Skeletal muscle tissue (tissue), 4 donors: ENCODE results near the gene RWDD2A. TPM values are rescaled to one million over a fixed set of nuclear protein-coding genes. Genes with fewer than 3 reads are reported as not detected.
"Not testable (repeated sequence)": the region's sequence is repeated elsewhere in the genome, so short reads cannot be mapped to it uniquely, and the experiment has no call there.

Experiments
- H3K27ac ChIP-seq: one replicate; pipeline ENCODE4 v1.7.0; 2013; ENCODE audit warnings: mild to moderate bottlenecking, low read depth, low read length, inconsistent platforms
- H3K27me3 ChIP-seq, 3 donors: one replicate each; pipeline ENCODE4 v1.7.0; 2013; ENCODE audit warnings: low read length in 3 of 3; ENCODE audit not compliant: control insufficient read depth in 3 of 3, insufficient read depth in 3 of 3
- H3K36me3 ChIP-seq, 3 donors: one replicate each; pipeline ENCODE4 v1.7.0; 2013; ENCODE audit warnings: low read length in 3 of 3; ENCODE audit not compliant: control insufficient read depth in 3 of 3, insufficient read depth in 3 of 3
- H3K4me1 ChIP-seq, 3 donors: one replicate each; pipeline ENCODE4 v1.7.0; 2013; ENCODE audit warnings: low read length in 3 of 3, mild to moderate bottlenecking in 3 of 3; ENCODE audit not compliant: control insufficient read depth in 3 of 3, insufficient read depth in 3 of 3
- H3K4me3 ChIP-seq, 3 donors: one replicate each; pipeline ENCODE4 v1.7.0; 2013; ENCODE audit warnings: low read length in 3 of 3
- H3K9ac ChIP-seq, 3 donors: one replicate each; pipeline ENCODE4 v1.7.0; 2013; ENCODE audit warnings: low read length in 3 of 3, mild to moderate bottlenecking in 3 of 3, moderate library complexity in 2 of 3, low read depth in 1 of 3
- H3K9me3 ChIP-seq, 3 donors: one replicate each; pipeline ENCODE4 v1.7.0; 2013; ENCODE audit warnings: low read length in 3 of 3; ENCODE audit not compliant: control insufficient read depth in 3 of 3
- total RNA-seq: library from RNA; depleted of rRNA; stranded (reverse); fragments of >200 nt; gene quantifications from one replicate; pipeline ENCODE4 v1.2.3, GENCODE V29; 2014
- donor health status: Osteomylitis.

RWDD2A gene
- total RNA-seq, 1 donor from 2014 or later = 2.6 TPM

DNA sequence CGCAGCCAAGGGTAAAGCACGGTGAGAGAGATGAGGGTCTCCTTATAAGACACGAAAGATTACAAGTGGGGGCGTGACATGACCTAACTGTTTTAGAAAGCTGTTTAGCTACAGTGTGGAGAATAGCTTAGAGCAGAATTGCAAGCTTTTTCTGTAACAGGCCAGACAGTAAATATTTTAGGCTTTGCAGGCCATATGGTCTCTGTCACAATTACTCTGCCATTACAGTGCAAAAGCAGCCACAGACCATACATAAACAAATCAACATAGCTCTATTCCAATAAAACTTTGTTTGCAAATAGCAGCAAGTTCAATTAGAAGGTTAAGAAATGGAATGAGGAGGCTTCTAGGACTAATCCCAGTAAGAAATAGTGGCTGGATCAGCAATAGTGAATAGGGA lies 16.9 kb upstream of the RWDD2A start:
- Histone ChIP-seq H3K4me1 (no peaks in the 10 kb centered on the region), H3K27ac (no peak overlapping the region), H3K36me3 (peaks cover 11 to 58% (median 46%) of the 10 kb centered on the region in 3 donors), H3K9me3 (no peaks in the 10 kb centered on the region), H3K9ac (no peak overlapping the region), H3K4me3 (no peak overlapping the region), H3K27me3 (no peaks in the 10 kb centered on the region)

DNA sequence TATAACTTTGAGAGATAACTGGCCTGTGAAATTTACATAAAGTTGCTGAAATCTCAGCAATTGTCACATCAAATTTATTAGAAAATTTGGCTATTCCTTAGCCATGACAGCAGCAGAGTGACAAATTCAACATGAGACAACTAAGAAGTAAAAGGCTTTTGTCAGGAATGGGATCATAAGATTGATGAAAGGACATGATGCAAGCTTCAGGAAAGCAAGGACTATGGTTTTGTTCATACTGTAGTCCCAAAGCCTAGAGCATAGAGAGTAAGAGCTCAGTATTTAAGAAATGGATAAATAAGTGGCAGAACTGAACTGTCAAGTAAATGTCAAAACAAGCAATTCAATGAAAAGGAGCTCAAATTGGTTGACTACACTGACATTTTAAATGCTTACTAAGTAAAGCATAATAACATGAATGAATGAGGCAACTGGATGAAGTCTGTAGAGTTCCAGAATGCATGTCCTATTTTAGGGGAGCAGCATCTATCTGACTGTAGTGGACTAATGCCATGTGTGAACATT lies 12.7 kb upstream of the RWDD2A start:
- H3K27ac ChIP-seq = no peak overlapping the region
- no peaks in the 10 kb centered on the region for H3K9me3 ChIP-seq
- H3K4me3 ChIP-seq = no peak overlapping the region
- H3K9ac ChIP-seq = no peak overlapping the region
- no peaks in the 10 kb centered on the region for H3K27me3 ChIP-seq
- H3K36me3 ChIP-seq = peaks cover 8 to 44% (median 37%) of the 10 kb centered on the region in 3 donors
- H3K4me1 ChIP-seq = no peaks in the 10 kb centered on the region

DNA sequence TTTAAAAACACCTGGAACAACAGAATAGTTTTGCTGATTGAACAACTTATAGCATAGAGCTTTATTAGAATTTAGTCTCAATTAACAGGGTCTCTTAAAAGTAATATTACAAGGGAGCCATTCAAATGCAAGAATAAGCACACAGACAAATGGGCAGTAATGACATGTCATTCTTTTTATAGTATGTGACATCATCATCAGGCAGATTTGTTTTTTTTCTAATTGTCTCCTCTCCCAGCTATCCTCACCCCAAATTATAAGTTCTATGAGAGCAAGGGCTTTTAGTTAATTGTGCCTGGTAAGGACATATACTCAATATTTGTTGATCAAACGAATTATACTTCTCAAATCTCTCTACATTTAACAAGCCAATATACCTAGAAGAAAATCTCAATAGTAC lies 11.0 kb upstream of the RWDD2A start:
- no peaks in the 10 kb centered on the region for H3K4me1 ChIP-seq
- H3K9ac ChIP-seq = no peak overlapping the region
- no peaks in the 10 kb centered on the region for H3K9me3 ChIP-seq
- no peak overlapping the region for H3K4me3 ChIP-seq
- no peak overlapping the region for H3K27ac ChIP-seq
- H3K27me3 ChIP-seq = no peaks in the 10 kb centered on the region
- H3K36me3 ChIP-seq = peaks cover 12 to 47% (median 36%) of the 10 kb centered on the region in 3 donors

DNA sequence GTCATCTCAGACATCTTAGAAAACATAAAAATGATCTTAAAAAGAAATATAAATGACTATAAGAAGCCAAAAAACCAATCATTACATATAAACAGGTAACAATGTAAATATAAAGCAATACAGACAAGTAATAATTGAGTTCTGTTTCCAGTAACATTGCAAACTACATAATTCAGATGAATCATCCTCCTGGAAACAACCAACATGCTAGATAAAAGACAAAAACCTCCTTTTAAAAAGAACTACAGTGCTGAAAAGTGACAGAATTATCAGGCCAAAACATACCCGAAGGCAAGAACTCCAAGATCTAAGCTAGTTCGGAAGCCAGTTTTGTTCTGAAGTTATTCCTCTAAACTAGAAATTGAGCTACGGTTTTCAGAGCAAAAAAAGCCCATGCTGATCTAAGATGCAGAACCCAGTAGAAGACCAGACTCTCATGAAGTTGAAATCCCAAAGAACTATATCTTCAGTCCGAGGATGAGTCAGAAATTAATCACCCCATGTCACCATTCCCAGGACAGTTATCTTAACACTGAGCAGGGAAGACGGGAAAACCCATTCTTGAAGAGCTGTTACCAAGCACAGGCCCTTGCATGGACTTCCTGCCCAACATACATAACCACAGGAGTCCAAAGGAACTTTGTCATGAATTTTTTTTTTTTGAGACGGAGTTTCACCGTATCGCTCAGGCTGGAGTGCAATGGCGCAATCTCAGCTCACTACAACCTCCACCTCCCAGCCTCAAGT lies 9.9 kb upstream of the RWDD2A start:
- Histone ChIP-seq H3K4me1 (no peaks in the 10 kb centered on the region), H3K27ac (peak overlapping the region; percentile 8), H3K27me3 (no peaks in the 10 kb centered on the region), H3K36me3 (peaks cover 12 to 36% (median 33%) of the 10 kb centered on the region in 3 donors), H3K4me3 (no peak overlapping the region), H3K9me3 (no peaks in the 10 kb centered on the region), H3K9ac (no peak overlapping the region)

DNA sequence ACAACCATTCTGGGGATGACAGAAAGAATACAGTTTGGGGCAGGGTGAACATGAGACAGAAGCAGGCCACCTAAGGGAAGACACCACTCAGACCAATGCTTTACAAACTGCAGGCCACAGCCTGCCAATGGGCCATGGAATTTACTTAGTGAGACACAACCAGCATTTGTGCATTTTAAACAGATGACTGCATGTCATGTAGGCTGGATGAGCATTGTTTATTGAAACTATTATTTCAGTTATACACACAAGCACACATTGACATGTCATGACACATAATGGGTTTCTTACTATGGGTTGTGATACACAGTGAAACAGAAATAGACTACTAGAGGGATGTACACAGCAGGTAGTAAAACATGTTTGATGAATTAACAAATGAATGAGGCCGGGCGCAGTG lies 8.1 kb upstream of the RWDD2A start:
- no peaks in the 10 kb centered on the region for H3K4me1 ChIP-seq
- H3K4me3 ChIP-seq = no peak overlapping the region
- no peak overlapping the region for H3K27ac ChIP-seq
- H3K9me3 ChIP-seq = no peaks in the 10 kb centered on the region
- no peak overlapping the region for H3K9ac ChIP-seq
- H3K27me3 ChIP-seq = no peaks in the 10 kb centered on the region
- peaks cover 12 to 37% (median 23%) of the 10 kb centered on the region in 3 donors for H3K36me3 ChIP-seq

DNA sequence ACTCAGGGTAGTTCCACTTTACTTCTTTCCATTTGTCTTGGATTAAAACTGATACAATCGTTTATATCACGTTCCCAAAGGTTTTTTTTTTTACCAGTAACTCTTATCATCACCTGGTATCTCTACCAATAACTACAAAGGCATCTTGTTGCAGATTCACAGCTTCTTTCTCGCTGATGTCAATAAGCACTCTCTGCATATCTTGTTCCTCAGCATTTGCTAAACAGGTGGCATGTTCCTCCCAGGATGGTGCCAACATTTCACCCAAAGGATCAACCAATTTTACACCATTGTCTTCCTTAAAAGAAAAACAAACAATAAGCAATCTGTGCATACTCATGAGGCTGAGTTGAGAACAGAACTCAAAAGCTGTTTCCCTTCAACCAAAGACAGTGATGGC lies 4.7 kb upstream of the RWDD2A start:
- Histone ChIP-seq H3K27ac (no peak overlapping the region), H3K9ac (no peak overlapping the region), H3K4me3 (no peak overlapping the region), H3K9me3 (no peaks in the 10 kb centered on the region), H3K4me1 (peaks cover 0 to 10% (median 3%) of the 10 kb centered on the region in 3 donors), H3K27me3 (no peaks in the 10 kb centered on the region), H3K36me3 (peaks cover 7 to 22% (median 8%) of the 10 kb centered on the region in 3 donors)

DNA sequence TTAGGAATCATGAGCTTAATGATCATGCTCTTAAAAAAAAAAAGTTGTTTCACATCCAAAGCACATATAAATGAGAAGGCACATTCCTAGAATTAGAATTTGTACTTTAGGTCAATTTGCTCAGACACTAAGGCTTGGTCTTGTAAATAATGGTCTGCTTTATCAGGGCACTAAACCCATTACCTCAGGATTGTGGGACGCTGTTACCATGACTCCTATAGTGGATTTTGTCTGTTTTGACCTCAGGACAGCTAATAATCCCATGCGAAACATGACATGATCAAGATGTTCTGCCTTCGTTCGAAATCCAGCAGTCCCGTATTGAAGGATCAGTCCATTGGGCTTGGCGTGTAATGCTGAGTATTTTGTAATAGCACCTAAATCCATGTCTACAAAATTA lies 2.5 kb upstream of the RWDD2A start:
- Histone ChIP-seq H3K9ac (no peak overlapping the region), H3K27ac (no peak overlapping the region), H3K36me3 (peaks cover 4 to 19% (median 8%) of the 10 kb centered on the region in 3 donors), H3K4me3 (no peak overlapping the region), H3K9me3 (no peaks in the 10 kb centered on the region), H3K4me1 (peaks cover 4 to 15% (median 10%) of the 10 kb centered on the region in 3 donors), H3K27me3 (no peaks in the 10 kb centered on the region)

DNA sequence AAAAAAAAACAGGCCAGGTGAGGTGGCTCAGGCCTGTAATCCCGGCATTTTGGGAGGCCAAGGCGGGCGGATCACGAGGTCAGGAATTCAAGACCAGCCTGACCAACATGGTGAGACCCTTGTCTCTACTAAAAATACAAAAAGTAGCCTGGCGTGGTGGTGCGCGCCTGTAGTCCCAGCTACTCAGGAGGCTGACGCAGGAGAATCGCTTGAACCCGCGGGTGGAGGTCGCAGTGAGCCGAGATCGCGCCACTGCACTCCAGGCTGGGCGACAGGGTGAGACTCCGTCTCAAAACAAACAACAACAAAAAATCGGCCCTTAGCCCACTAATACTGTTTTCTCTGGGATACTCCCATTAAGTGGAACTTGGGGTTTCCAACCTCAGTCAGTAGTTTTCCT lies 1.2 kb upstream of the RWDD2A start:
- H3K27me3 ChIP-seq, H3K9me3 ChIP-seq, H3K27ac ChIP-seq: not testable (repeated sequence)
- H3K4me3 ChIP-seq = peak overlapping the region; percentile 94 to 99 (median 94)
- peaks cover 0 to 13% (median 10%) of the 10 kb centered on the region in 3 donors for H3K36me3 ChIP-seq
- H3K9ac ChIP-seq = peak overlapping the region in 1 of 3 donors; percentile 86
- H3K4me1 ChIP-seq = peaks cover 4 to 15% (median 10%) of the 10 kb centered on the region in 3 donors

DNA sequence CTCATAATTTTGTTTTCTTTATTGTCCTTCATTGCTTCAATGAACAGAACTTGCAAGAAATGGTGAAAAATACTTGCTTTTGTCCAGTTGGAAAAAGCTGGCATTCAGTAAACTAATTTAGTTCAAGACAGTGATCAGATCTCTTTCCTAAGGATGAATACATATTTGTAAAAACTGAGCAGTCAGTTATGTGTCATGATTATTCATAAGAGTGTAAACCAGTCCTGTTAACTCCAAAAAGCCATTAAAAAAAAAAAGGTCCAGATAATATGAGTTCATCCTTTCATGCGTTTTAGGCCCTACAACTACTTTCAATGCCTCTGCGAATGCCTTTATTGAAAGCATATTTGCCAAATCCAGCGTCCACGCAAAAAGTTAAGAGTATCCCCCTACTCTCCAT lies 701 bp upstream of the RWDD2A start:
- Histone ChIP-seq H3K4me3 (peak overlapping the region; percentile 94 to 99 (median 94)), H3K27ac (peak overlapping the region; percentile 61), H3K36me3 (peaks cover 0 to 18% (median 10%) of the 10 kb centered on the region in 3 donors), H3K9me3 (no peaks in the 10 kb centered on the region), H3K27me3 (no peaks in the 10 kb centered on the region), H3K4me1 (peaks cover 4 to 15% (median 10%) of the 10 kb centered on the region in 3 donors), H3K9ac (peak overlapping the region; percentile 86 to 92 (median 86))
